Measurements from ENCODE around the gene CASP6.

Gene CASP6

DNA sequence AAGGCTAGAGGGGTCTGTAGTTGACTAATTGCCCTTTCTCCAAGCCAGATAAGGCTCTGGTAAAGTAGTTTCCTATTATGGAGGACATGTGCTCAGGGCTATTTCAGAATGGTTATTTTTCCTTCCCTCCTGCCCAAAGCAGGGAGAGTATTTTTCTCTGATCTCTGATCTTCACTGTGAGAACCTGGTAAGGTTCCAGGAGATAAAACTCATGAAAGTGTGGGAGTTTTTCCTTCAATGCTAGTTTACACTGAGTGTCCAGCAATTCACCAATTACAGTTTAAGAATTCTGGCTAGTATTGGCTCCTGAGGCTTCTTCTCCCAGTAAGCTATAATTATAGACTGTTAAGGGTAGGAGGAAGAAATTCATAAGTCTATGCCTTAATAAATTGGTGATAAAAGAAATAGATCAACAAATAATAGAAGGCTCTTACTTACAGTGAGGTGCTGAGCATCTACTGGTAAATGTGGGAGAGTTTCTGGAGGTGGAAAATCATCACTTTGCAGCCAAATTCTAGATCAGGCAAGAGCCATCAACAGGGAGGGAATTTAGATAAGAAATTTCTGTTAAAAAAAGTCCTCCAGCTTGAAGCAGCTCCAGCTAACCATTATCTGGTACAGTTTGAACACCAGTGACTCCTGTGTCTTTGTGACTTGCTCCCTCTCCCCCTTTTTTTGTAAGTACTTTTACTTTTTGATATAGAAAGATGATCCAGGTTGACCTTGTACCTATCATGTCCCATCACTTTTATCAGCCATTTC is 30.9 kb downstream of the CASP6 start:
- peak; percentile 39 for DNase-seq (ENCODE audit: low read depth)
- no peak overlapping the region for H3K4me3 ChIP-seq (replicated peaks; ENCODE audit: low read depth, low read length)
- no peak for TF ChIP-seq CTCF (IDR thresholded peaks at IDR 0.05; ENCODE audit: low read length, missing control alignments)

DNA sequence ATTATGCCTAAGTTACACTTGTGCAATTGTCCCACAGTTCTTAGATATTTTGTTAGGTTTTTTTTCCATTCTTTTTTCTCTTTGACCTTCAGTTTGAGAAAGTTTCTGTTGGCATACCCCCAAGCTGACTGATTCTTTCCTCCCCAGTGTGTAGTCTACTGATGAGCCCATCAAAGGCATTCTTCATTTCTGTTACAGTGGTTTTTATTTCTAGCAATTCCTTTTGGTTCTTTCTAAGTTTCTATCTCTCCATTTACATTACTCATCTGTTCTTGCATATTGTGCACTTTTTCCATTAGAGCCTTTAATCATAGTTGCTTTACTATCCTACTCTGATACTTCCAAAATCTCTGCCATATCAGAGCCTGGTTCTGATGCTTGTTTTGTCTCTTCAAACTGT is 31.9 kb downstream of the CASP6 start:
- no peak for DNase-seq (ENCODE audit: low read depth)
- no peak for TF ChIP-seq CTCF (IDR thresholded peaks at IDR 0.05; ENCODE audit: low read length, missing control alignments)
- H3K4me3 ChIP-seq (replicated peaks; ENCODE audit: low read depth, low read length) = no peak overlapping the region

- H3K4me3 ChIP-seq (replicated peaks; ENCODE audit: low read depth, low read length) = no peak overlapping the region
- no peak for DNase-seq (ENCODE audit: low read depth)
- no peak for TF ChIP-seq CTCF (IDR thresholded peaks at IDR 0.05; ENCODE audit: low read length, missing control alignments)
These were observed 37.3 kb downstream of the CASP6 start for GRCh38 chr4:109665783-109666485.

DNA sequence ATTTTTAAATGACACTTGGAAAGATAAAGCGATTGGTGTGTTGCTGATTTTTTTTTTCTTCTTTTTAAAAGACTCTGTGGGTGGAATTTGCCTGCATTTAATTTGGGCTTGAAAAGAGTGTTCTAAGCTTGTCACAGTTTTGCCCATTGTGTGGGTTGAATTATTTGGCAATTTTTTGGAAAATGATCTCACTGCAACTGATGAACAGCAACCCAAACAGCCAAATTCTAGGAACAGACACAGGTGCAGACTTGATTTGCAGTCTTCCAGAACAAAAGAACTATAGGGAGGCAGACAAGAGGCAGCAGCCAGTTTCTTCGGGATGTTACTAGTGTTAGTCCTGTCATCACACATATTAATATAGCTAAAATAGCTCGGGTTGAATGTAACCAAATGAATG is 40.5 kb downstream of the CASP6 start:
- H3K4me3 ChIP-seq (replicated peaks; ENCODE audit: low read depth, low read length) = no peak overlapping the region
- no peak for DNase-seq (ENCODE audit: low read depth)

DNA sequence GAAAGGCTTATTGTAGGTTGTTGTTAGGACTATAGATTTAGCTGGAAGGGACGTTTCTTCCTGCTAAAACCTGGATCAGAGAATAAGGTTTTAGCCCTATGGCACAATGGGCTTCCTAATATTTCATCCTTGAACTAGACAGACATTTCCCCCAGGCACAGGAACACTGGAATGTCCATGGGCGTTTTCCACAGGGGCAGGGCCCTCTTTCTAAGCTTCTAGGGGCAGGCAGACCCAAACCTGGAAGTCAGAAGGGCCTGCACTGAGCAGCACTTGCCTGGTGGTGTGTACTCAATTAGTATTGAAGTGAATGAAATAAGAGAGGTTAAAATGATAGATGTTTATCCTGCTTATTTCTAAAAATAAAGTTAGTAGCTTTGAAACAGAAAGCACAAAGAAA is 41.1 kb downstream of the CASP6 start:
- DNase-seq (ENCODE audit: low read depth) = no peak
- no peak overlapping the region for H3K4me3 ChIP-seq (replicated peaks; ENCODE audit: low read depth, low read length)
- TF ChIP-seq CTCF (IDR thresholded peaks at IDR 0.05; ENCODE audit: low read length, missing control alignments) = no peak

More for the DNA sequence above, 40.5 kb downstream of the CASP6 start:
- TF ChIP-seq CTCF (IDR thresholded peaks at IDR 0.05; ENCODE audit: low read length, missing control alignments) = no peak

GRCh38 chr4:109658871-109659410 is 44.3 kb downstream of the CASP6 start:
- TF ChIP-seq CTCF (IDR thresholded peaks at IDR 0.05; ENCODE audit: low read length, missing control alignments) = no peak
- DNase-seq (ENCODE audit: low read depth) = peak; percentile 34
- no peak overlapping the region for H3K4me3 ChIP-seq (replicated peaks; ENCODE audit: low read depth, low read length)
